ENCODE results near the gene DACH1.

Gene DACH1

DNA sequence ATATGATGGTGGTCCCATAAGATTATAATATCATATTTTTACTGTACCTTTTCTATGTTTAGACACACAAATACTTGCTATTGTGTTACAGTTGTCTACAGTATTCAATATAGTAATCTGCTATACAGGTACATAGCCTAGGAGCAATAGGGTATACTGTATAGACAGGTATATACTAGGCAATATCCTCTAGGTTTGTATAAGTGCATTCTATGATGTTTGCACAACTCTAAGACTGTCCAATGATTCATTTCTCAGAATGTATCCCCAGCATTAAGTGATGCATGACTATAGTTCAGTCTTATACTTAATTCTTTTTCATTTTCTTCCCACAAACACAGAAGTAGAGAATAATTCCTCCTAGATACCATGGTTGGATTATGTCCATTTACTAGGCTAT, 383.3 kb downstream of the DACH1 start:
- DNase-seq (ENCODE audit: low spot score) = no peak

DNA sequence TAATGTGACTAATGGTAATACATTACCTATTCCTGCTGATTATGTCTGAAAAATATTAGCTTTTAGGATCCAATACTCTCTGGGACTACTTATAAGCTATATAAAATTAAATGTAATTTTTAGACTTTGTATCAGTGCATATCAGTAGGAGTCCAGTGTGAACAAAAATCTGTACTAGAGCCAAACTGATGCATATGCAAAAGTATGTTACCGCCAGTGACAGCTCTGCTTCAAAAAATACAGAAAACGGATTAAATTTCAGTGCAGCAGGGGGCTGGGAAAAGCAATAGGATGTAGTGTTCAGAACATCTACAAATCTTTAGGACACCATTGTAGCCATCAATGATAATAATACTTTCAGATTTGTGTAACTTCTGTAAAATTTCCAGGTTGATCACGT, 385.5 kb downstream of the DACH1 start:
- DNase-seq (ENCODE audit: low spot score) = no peak

DNA sequence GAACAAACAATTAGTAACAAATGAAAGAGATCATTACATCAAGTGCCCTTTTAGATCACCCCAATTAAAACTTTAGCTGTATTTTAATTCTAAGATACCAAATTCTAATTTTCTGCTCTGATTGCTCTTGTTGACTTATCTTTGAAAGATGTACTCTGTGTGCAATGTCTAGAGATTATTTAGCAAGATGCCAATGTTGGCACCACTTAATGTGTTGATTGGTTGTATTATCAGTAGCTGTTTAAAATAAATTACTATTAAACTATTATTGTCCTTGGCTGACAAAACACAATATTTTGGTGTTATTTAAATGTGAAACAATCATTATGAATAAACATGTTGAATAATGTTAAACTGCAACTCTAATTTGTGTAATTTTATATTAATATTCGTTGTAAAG, 386.0 kb downstream of the DACH1 start:
- DNase-seq (ENCODE audit: low spot score) = no peak

DNA sequence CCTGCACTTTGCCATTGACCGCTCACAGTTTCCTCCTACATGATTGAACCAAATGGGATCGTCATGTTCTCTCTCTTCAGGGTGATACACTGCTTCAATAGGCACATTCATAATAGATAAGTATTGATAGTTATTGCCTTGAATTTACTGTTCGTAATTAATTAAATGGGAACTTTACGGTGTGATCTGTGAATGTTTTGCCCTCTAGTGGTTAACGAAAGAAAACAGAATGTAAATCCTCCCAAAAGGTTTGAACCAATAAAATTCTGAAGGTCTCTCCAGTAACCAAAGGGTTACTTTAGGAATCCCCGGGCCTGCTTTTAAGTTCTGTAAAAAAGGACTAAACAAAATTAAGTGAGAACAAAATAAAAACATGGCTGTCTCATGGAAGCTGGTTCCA, 389.3 kb downstream of the DACH1 start:
- no peak for DNase-seq (ENCODE audit: low spot score)

DNA sequence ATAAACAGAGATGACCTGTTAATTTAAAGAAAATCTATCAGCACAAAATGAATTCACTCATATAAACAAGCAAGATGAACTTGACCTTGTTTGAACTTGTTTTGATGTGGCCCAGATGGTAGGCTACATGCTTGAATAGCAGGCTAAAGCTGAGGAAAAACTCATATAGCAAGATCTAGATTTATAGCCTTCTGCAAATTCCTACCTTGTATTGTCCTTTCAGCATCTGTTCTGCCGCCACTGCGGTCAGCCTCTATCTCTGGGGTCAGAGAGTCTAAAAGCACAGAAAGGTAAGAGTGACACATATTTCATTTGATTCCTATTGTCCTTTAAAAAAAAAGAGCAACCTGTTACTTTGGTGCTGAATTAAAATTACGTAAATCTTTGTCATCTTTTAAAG, 392.1 kb downstream of the DACH1 start:
- no peak for DNase-seq (ENCODE audit: low spot score)

DNA sequence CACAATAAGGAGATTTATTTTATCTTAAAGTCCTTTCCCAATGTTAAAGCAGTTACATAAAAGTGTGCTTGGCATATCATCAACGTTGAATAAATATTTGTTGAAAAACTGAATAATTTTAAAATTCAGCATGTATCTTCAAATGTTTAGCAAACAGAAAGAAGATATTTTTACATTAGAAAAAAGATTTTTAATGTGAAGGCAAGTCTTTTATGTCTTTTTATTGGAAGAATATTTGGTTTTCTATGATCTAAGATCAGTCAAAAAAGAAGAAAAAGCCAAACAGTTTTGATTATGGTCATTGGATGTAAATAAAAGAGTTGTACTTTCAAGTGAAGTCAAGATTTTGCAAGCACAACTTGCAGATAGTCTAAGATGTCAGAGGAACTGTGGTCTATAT, 397.4 kb downstream of the DACH1 start:
- DNase-seq (ENCODE audit: low spot score) = no peak

DNA sequence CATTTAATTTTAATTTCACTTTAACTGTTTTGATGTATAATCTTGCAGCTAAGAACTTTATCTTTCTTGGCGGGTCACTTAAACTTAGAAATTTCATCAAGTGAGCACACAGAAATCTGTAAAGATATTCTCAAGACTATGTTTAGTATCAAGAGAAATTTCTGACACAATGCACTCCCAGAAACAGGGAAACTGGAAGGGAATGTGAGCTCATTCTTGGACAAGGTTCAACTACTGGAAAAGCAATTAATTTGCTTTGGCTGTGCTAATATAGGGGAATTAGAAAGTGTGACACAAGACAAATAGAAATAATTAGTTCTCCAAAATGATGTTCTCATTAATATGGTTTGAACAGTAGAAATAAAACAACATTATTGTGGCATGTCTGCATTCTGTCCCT, 402.3 kb downstream of the DACH1 start:
- no peak for DNase-seq (ENCODE audit: low spot score)

DNA sequence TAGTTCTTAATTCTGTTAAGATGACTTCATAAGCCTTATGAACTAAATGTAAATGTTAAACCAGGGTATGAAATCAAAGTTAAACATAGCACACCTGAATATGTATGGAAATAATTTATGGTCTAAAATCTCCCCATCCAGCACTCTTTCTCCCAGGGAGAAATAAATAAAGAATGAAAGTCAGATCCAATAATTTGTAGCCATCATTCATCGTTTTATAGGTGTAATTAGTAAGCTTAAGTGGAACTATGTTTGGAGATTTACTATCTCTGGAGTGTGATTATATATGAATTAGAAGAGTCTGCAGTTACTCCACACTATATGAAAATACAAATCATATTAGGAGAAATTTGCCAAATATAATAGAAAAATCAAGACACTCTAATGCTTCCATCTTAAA, 405.1 kb downstream of the DACH1 start:
- DNase-seq (ENCODE audit: low spot score) = no peak

DNA sequence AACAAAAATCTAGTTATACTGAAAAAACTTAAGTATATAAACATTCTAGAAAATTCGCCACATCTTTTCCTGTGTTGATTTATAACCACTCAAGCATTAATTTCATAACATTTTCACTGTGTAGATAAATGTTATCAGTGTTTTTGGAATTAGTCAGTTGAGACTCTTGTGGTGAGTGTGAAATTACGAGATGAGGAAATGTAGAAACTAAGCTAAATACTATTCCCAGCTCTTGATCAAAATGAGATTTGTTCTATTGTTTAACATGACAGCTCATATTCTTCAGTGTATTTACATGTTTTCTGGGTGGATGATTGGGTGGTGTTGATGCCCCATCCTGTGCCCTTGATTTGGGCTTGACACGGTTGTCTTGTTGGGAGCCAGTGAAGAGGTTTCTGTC, 406.8 kb downstream of the DACH1 start:
- DNase-seq (ENCODE audit: low spot score) = no peak

DNA sequence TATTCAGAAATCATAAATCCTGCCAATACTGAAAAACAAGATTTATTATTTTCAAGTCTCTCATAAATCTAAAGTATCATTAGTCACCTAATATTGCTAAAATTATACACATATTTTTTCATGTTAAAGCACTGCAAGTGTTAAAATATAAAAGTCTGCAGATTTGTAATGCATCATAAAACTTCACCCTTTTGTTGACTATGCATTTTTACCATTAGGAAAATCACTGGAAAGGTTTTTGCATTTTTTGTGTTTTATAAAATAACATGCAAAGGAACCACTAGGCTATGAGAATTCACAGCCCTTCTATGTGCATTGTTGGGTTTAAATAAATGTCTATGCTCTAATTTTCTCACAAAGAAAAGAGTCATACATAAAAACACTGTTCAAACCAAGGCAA, 407.3 kb downstream of the DACH1 start:
- no peak for DNase-seq (ENCODE audit: low spot score)

DNA sequence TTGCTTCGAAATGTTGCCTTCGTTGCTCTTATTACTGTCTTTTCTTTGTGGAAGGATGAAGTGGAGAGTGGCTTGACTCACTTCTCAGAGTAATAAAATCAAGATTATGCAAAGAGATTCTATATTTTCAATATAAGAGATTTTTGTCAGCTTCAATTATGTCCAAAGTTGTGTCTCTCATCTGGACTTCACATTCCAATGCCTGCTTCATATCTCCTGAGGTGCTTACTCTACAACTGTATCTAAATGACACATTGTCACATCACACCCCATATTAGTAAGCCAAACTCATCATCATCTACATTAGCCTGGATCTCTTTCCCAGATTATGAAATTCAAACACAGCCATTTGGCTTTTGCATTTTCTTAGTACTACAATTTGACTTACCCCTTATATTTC, 409.4 kb downstream of the DACH1 start:
- no peak for DNase-seq (ENCODE audit: low spot score)

DNA sequence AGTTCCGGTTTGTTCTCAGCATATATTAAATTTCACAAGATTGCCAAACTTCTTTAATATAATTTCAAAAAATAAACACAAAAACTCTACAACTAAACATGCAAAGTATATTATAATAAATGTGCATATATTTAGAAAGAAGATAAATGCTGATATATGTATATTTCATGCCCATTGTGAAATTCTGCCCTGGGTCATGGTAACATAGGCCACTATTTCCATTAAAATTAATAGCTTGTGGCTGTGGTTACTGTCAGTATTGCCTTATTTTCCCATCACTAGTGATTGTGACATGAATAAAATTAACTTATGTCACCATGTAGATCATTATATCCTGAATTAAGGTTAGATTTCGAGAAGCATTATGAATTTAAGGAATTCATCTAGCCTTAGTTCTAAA, 410.9 kb downstream of the DACH1 start:
- DNase-seq (ENCODE audit: low spot score) = no peak

DNA sequence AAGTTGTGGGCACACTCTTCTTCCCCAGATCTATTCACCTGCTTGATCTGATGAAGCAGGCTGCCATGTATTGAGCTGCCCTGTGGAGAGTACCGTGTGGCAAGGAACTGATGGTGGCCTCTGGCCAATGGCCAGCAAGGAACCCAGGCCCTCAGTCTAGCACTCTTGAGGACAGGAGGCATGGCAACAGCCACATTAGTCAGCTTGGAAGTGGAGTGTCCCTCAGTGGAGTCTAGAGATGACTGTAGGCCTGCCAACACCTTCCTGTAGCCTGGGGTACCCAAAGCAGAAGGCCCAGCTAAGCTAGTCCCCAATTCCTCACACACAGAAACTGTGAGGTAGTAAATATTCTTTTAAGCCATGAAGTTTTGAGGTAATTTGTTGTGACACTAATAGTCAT, 412.5 kb downstream of the DACH1 start:
- DNase-seq (ENCODE audit: low spot score) = no peak

DNA sequence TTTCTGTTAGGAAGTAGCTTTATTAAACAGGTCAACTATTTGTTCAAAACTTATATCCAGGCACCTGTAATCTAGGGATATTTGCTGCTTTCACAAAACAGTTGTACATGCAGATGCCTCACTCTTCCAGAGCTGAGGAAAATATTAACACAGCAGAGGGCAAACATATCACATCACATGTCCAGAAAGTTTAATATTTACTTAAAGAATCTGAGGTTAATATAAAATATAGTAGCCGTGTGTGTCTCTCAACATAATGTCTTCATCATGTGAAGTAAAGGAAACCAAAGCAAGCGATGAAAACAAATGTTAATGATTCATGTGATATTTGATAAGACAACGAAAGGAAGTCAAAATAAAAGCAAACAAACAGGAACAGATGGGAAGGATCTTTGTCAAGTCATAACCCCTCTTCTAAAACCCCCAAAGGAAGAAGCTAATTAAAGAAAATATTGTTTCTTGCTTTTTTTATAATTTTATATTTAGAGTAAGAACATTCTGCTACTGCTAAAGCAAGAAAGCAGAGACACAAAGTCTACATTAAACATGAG, 418.8 kb downstream of the DACH1 start:
- no peak for DNase-seq (ENCODE audit: low spot score)

DNA sequence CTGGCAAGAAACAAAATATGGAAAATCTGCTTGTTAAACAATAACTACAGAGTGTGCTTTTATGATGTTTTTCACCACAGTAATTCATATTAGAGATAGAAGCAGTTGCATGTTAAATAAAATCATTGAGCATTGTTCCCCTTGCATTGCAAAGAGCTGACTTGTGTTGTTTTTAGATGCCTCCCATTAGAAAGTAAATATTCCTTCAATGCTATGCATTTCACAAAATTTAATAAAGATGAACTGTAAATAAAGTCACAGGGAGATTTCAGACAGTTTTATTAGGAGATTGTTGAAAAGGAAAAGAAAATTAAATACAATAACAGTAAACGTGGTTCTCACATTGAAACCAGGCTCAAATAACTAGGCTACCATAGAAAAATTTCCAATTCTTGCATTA, 429.3 kb downstream of the DACH1 start:
- DNase-seq (ENCODE audit: low spot score) = no peak

DNA sequence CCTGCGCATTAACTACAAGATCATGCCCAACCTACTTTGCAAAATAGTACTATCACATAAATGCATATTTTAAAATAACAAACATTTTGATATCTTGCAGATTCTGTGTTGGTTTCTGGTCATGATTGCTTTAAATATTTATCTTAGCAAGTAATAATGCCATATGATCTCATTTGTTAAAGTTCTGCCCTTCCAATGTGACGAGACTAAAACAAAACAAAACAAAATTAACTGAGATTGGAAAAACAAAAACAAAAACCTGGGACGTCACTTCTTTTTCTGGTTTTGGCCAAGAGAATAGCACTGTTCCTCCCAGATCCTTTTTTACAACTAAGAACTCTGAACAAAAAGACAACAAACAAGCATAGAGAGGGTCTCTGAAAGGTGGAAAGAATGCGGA, 436.3 kb downstream of the DACH1 start:
- no peak for DNase-seq (ENCODE audit: low spot score)

DNA sequence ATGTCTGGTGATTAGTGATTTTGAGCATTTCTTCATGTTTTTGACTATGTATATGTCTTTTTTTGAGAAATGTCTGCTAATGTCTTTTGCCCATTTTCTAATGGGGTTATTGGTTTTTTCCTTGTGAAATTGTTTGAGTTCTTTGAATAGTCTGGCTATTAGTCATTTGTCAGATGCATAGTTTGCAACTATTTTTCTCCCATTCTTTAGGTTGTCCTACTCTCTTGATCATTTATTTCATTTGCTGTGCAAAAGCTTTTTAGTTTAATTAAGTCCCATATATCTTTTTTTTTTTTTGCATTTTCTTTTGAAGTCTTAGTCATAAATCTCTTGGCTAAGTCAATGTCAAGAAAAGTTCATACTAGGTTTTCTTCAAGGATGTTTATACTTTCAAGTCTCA, 449.8 kb downstream of the DACH1 start:
- no peak for DNase-seq (ENCODE audit: low spot score)

DNA sequence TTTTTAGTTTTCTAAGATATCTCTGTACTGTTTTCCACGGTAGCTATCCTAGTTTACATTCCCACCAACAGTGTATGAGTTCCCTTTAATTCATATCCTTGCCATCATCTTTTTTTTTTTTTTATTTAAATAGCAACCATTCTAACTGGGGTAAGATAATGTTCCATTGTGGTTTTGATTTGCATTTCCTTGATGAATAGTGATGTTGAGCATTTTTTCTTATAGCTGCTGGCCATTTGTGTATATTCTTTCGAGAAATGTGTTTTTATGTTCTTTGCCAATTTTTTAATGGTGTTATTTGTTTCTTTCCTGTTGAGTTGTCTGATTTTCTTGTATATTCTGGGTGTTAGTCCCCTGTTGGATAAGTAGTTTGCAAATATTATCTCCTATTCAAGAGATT, 454.8 kb downstream of the DACH1 start:
- no peak for DNase-seq (ENCODE audit: low spot score)

DNA sequence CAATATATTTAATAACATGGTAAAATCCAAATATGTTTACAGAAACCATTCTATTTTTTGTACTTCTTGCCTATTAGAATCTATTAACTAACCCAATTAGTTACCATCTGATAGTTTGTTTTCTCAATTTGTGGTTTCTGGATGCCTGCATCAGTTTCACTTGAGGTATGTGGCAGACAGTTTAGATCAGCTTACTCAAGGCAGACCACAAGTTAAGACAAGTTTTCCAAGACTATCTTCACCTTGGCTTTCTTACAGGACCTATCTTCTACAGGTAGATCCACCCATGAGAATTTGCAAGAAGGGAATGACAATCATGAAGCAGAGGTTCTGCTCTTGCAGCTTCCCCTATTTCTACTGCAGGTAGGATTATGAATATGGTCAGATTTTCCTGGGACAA, 458.6 kb downstream of the DACH1 start:
- no peak for DNase-seq (ENCODE audit: low spot score)

DNA sequence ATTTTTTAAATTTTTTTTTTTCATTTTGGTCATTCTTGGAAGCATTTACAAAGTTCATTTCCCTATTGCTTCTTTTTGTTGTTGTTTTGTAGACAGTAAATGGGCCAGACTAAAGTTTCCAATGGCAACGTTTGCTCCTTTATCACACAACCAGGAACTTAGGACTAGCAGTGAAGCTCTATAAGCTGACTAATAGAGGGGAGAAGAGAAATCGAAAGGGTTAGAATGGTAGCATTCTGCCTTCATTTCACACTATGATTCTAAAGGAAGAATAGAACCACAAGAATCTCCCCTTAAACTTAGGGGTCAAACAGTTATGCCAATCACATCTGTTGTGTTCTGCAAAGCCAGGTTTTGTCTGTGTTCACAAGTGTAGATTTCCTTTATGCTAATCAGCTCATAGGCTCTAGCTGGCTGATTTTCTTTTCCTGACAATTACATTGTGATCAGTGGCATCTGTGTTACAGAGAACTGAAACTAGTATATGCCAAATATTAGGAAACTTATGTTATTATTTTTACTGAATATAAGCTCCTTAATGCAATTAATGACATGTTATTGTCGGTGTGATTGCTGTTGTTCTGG, 467.3 kb downstream of the DACH1 start:
- DNase-seq (ENCODE audit: low spot score) = no peak

DNA sequence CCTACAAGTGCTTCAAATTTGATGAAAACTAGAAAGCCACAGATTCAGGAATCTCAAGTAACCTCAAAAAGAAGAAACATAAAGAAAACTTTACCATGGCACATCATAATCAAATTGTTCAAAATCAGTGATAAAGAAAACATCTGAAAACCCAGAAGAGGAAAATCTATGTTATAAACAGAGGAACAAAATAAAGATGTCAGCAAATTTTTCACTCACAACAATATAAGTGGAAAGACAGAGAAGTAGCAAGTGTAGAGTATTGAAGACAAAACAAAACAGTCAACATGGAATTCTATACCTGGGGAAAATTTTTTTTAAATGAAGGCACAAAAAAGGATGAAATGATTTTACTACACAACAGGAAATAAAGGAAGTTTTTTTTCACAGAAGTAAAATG, 470.9 kb downstream of the DACH1 start:
- DNase-seq (ENCODE audit: low spot score) = no peak

DNA sequence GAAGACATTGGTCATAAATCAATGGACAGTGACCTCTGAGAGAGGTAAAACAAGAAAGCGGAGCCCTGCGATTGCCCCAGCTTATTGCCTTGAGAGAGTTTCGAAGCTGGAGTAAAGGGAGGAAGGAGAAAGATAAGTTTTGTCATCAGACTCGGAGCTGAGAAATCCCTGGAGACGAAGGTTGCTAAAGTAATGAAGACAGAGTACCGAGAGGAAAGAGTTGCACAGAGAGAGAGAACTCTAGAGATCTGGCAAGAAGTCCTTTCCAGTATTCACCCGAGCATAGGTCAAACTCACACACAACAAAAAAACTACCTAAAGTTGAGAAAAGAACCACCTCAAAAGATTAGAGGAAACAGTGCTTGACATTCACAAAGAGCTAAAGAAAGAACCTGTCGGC, 472.0 kb downstream of the DACH1 start:
- no peak for DNase-seq (ENCODE audit: low spot score)

DNA sequence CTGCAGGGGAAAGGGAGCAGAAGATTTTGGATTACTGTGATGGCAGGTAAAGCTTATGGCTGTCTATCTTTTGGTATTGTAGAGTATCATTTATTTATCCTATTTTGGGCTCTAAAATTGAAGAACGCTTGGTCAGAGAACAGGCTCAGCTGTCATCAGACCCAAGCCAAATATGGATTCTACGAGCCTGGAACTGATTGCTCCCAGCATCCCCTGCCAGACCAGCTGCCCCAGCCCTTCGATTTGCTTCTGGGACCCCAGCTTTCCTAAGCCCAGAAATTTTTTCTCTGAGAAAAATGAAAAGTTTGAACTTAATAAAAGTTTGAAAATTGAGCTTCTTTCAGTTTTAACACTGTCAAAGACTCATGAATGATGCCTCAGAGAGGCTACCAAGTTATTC, 472.8 kb downstream of the DACH1 start:
- DNase-seq (ENCODE audit: low spot score) = no peak
